T-helper 22 cell (primary cell): ENCODE data around the gene SLC7A5.
"Not testable (repeated sequence)": the region's sequence is repeated elsewhere in the genome, so short reads cannot be mapped to it uniquely, and the experiment has no call there.

ENCODE experiments used
- DNase-seq: peaks from one replicate; pipeline ENCODE4 v3.0.0-alpha.2; 2020; ENCODE audit warnings: low read depth

Gene SLC7A5

GRCh38 chr16:87794485-87795078 lies 74.7 kb downstream of the SLC7A5 start:
- DNase-seq, result no peak

GRCh38 chr16:87792205-87792565 lies 77.1 kb downstream of the SLC7A5 start:
- no peak for DNase-seq

DNA sequence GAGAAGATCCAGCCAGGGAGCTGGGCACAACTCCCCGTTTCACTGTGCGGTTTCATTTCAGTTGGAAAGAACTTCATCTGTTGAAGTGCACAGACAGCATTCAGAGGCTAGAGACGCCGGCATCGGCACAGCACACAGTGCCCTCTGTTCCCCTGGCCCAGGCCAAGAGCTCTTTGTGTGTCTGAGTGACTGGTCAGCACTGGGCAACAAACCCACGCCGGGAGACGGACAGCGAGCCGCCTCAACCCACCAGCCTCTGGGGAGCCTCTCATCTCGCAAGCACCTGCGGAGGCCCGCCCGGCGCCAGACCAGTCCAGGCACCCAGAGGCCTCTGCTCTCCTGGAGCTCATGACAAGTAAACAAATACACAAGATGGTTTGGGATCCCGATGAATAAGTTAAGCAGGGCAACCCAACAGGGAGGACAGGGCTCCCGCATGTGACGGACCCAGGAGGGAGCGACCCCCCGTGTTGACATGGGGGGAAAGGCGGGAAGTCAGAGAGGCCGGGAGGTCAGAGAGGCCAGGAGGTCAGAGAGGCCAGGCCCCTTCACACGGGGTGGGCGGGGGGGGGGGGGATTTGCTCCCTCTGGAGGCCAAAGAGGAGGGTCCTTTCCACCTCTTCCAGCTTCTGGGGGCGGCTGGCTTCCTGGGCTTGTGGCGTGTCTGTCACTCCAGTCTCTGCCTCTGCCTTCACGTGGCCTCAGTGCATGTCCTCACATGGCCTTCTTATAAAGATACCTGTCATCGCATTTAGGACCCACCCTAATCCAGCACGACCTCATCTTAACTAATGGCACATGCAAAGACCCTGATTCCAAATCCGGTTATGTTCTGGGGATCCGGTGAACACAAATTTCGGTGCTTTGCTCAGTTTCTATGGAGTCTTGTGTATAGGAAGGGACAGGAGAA lies 77.8 kb downstream of the SLC7A5 start:
- no peak for DNase-seq

DNA sequence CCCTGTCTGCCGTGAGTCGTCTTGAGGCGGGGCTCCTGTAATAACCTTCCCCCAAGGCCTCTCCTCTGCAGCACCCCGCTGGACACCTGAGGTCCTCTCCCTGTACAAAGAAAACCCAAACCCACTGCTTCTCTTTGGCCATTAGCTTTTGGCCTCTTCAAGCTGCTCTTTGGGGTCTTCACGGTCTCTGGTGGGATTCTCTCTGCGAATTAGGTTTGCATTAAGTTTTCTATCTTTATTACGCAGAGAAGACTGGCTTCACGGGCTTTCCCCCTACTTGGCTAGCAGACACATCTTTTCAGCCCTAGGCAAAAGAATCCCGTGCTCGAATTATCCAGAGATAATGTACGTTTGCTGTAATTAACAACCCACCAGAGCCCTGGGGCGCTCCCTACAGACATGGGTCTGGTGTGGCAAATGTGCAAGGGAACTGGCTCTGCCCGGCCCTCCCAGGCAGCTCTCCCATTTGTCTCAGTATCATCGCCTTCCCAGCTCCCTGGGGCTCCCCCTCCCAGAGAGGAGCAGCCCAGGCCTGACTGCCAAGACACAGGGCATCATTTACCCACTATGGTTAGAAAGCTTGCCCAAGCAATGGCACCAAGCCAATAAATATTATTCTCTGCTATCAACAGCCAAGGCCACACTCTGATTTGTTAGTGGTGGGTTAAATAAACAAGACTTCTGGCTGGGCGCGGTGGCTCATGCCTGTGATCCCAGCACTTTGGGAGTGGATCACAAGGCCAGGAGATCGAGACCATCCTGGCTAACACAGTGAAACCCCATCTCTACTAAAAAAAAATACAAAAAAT lies 78.8 kb downstream of the SLC7A5 start:
- DNase-seq, result no peak

GRCh38 chr16:87789437-87790291 lies 79.6 kb downstream of the SLC7A5 start:
- DNase-seq, result no peak

GRCh38 chr16:87788730-87789436 lies 80.4 kb downstream of the SLC7A5 start:
- not testable (repeated sequence) for DNase-seq

DNA sequence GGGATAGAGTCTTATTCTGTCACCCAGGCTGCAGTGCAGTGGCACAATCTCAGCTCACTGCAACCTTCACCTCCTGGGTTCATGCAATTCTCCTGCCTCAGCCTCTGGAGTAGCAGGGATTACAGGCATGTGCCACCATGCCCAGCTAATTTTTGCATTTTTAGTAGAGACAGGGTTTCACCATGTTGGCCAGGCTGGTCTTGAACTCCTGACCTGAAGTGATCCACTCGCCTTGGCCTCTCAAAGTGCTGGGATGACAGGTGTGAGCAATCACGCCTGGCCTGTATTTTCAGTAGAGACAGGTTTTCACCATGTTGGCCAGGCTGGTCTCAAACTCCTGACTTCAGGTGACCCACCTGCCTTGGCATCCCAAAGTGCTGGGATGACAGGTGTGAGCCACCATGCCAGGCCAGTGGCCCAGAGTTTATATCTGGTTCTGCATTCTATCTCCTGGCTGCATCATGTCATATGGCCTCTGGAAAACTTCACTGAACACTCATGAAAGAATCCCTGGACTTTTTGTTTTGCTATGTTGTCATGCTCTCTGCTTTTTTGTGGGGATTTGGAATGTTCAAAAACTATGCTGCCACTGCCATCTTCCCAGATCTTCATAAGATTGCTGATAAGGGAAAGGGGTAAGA lies 81.7 kb downstream of the SLC7A5 start:
- DNase-seq, result not testable (repeated sequence)

- no peak for DNase-seq
Measured at GRCh38 chr16:87784812-87785211, 84.5 kb downstream of the SLC7A5 start.

- DNase-seq, result no peak
Measured at GRCh38 chr16:87782033-87782432, 87.3 kb downstream of the SLC7A5 start.

DNA sequence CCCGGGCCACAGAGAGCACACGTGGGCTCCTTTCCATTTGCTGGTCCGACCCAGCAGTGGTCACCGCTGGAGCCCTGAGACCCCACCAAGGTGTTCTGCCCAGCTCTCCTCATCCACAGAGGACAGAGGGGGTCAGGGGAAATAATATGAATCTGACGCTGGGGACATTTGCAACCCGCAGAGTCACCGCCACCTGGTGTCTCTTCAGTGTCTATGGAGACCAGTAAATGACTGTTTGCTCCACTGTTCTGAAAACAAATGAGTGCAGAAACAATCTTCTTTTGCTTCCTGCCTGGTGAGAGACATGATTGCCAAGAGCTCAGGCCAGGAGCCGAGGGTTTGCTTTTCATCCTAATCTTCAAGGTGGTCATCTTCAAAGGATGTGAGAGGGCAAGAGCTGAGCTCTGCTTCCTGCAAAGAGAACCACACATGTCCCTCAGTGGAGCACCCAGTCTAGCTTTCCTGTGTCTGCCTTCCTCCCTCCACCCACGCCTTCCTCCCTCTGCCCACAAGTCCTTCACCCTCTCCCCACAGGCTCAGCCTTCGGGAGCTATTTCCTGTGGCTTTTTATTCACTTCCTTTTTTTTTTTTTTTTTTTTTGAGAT lies 88.8 kb downstream of the SLC7A5 start:
- DNase-seq, result peak; percentile 46
